GM19193 (cell line): Measurements from ENCODE around the gene FARP1.

ENCODE experiments used
- POLR2A ChIP-seq: IDR thresholded peaks from 4 replicates; pipeline ENCODE4 v1.6.1; 2011; ENCODE audit not compliant: insufficient read depth, insufficient read length; ENCODE audit errors: extremely low read depth

The FARP1 gene

GRCh38 chr13:98123176-98123575 lies 19.7 kb upstream of the FARP1 start:
- no peak for TF ChIP-seq POLR2A

DNA sequence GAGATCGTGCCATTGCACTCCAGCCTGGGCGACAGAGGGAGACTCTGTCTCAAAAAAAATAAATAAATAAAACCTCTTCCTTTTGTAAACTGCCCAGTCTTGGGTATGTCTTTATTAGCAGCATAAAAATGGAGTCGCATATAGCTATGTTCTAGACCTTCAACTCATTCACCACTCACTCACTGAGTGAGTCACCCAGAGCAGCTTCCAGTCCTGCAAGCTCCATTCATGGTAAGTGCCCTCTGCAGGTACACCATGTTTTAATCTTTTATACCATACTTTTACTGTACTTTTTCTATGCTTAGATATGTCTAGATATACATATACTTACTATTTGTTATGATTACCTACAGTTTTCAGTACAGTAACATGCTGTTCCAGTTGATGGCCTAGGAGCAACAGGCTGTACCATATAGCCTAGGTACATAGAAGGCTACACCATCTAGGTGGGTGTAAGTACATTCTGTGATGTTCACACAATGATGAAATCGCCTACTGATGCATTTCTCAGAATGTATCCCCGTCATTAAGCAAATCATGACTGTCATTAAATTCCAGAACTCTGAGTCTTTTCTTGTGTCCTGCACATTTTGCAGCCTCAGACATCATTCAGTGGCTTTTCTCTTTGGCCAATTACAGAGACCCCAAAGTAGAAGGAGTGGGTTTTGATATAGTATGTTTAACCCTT lies 13.7 kb upstream of the FARP1 start:
- TF ChIP-seq POLR2A = no peak

- no peak for TF ChIP-seq POLR2A
Measured at GRCh38 chr13:98133946-98134345, 8.9 kb upstream of the FARP1 start.

GRCh38 chr13:98134901-98135300 lies 8.0 kb upstream of the FARP1 start:
- TF ChIP-seq POLR2A = no peak

GRCh38 chr13:98141091-98141490 lies 1.8 kb upstream of the FARP1 start:
- TF ChIP-seq POLR2A = no peak

DNA sequence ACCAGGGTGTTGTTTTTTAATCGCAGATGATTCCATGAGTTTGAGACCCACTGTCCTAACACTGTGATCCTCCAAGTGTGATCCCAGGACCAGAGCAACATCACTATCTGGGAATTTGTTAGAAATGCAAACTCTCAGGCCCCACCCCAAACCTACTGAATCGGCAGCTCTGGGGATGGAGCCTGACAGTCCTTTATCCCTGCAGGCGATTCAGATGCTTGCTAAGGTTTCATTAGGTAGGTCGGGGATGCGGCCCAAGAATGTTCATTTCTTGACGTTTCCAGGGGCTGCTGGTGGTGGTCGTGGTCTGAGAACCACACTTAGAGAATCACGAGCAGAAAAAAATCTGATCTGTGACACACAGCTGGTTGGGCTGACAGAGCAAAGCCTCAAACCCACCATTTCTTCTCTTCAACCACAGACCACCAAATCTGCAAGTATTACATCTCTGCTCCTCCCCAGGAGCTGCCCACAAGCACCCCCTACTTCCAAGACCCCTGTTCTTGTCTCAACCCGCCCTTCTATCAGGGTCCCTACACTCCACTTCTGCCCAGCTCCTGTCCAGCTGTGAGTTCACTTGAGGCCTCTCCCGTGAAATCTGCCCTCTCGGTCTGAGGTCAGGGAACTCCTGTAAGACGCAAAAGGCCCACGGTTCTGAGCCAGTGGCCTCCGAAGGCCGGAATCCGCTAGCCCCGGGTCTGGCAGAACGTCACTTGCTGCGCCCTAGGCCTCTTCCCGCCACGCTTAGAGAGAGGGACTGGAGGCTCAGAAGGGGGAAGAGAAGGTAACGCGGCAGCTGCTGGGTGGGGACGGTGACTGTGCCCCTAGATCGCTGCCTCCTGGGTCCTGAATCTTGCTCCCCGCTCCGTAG lies 1.1 kb upstream of the FARP1 start:
- no peak for TF ChIP-seq POLR2A

GRCh38 chr13:98143157-98143553 lies 261 bp downstream of the FARP1 start:
- no peak for TF ChIP-seq POLR2A

DNA sequence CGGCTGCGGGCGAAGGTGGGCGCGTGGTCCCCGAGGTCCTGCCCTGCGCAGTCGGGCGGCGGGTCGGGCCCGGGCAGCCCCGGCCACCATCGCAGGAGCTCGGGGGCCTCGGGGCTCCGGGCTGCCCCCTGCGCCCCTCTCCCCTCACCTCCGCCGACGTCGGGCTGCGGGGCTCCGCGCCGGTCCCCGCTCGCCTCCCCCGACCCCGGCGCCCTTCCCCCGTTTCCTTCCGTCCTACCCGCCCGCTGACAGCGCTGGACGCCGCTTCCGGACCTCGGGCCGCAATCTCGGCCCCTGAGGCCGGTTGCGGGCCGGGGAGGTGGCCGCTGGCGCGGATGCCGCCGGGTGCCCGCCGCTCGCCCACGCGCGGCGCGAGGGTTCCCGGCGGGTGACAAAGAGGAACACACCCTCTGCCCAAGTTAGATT lies 720 bp downstream of the FARP1 start:
- TF ChIP-seq POLR2A = no peak

- TF ChIP-seq POLR2A = no peak
Measured at GRCh38 chr13:98144027-98144741, 1.3 kb downstream of the FARP1 start.

DNA sequence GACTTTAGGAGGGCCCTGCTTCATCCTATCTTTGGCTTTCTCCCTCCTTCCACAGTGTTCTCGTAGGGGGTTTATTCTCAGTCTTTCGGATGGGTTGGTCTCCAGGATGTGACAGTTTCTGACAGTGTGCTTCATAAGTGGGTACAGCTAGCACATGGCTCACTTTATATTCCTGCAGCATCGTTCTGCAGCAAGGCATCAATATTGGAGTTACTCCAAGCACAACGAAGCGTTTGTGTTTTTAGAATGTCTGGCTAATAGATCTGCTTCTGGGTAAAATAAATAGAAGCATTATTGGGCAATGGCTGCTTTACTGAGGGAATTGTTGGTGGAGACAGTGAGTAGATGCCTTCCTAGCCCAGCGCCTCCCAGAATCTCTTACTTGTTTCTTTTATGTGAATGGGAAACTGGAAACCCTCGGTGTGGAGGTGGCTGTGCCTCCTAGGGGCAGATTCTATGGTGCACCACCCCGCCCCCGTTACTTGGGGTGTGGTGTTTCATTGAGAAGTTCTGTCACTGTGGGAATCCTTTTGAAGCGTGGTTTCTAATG lies 2.0 kb downstream of the FARP1 start:
- no peak for TF ChIP-seq POLR2A

DNA sequence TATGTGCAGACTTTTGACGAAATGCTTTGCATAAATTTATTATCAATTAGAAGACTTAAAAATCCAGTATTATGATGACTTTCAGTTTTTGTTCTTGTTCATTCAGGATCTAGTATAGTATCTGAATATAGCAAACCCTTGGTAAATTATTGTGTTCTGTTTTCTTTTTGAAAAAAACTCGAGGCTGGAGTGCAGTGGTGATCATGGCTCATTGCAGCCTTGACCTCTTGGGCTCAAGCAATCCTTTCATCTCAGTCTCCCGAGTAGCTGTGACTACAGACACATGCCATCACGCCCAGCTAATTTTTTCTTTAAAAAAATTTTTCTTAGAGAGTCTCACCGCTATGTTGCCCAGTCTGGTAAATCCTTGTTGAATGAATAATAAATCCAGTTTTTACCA lies 4.6 kb downstream of the FARP1 start:
- TF ChIP-seq POLR2A = no peak

DNA sequence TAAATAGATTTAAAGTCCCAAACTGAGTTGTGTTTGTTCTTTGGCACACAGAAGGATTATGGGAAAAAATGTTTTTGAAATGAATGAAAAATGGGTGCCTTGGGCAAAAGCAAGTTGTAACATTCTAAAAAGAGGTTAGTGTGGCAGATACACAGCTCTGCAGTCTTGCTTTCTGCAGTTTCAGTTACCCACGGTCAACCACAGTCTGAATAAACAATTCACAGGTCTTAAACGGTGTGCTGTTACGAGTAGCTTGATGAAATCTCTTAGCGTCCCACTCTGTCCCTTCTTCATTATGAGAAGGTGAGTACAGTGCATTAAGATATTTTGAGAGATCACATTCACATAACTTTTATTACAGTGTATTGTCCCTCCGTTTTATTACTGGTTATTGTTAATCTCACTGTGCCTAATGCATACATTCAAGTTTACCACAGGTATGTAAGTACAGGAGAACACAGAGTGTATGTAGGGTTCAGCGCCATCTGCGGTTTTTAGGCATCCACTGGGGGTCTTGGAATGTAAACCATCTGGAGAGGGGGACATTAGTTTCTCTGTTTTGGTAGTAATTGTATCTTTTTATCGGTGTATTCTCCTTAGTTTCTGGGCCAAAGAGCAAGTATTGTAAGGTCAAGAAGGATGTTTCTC lies 8.1 kb downstream of the FARP1 start:
- TF ChIP-seq POLR2A = no peak

- TF ChIP-seq POLR2A = no peak
Measured at GRCh38 chr13:98155475-98156109, 12.7 kb downstream of the FARP1 start.

DNA sequence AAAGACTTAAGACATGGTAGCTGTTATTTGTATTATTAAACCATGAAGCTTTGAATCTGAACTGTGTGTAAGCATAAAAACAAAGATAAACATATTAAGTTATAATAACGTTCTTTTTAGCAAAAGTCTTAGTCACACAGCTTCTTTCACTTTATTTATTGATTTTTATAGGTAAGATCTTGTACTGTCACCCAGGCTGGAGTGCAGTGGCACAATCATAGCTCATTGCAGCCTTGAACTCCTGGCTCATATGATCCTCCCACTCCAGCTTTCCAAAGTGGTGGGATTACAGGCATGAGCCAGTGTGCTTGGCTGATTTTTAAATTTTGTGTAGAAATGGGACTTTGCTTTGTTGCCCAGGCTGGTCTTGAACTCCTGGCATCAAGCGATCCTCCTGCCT lies 13.4 kb downstream of the FARP1 start:
- no peak for TF ChIP-seq POLR2A
